NCI-H2107 treated with DMSO at 0.1 percent for 48 hours (cell line): Measurements from ENCODE around the gene MYMX.

ENCODE experiments used
- DNase-seq: peaks from one replicate; lab custom pipeline; 2025; ENCODE audit not compliant: unreplicated experiment; lab: John Stamatoyannopoulos, UW

MYMX gene

GRCh38 chr6:44249082-44249748 is 32.5 kb downstream of the MYMX start:
- DNase-seq, result no peak

- DNase-seq, result no peak
These were observed 33.5 kb downstream of the MYMX start for GRCh38 chr6:44250067-44250717.

GRCh38 chr6:44250718-44251123 is 34.0 kb downstream of the MYMX start:
- DNase-seq, result no peak

GRCh38 chr6:44251576-44252524 is 35.1 kb downstream of the MYMX start:
- DNase-seq, result no peak

- DNase-seq, result peak; percentile 27
These were observed 36.8 kb downstream of the MYMX start for GRCh38 chr6:44253307-44254101.

GRCh38 chr6:44254191-44255104 is 37.7 kb downstream of the MYMX start:
- DNase-seq, result no peak

GRCh38 chr6:44255105-44255808 is 38.5 kb downstream of the MYMX start:
- DNase-seq, result no peak

GRCh38 chr6:44255871-44256774 is 39.4 kb downstream of the MYMX start:
- no peak for DNase-seq

GRCh38 chr6:44256775-44257024 is 40.0 kb downstream of the MYMX start:
- DNase-seq, result no peak

- DNase-seq, result peak; percentile 19
These were observed 40.5 kb downstream of the MYMX start, which contains the start of gene SLC35B2 for GRCh38 chr6:44257025-44257752. SLC35B2 (minus strand) TSS chr6:44257528; CDS start chr6:44257410, 118 bp downstream.

- DNase-seq, result no peak
These were observed 41.1 kb downstream of the MYMX start for GRCh38 chr6:44257753-44258324.

- DNase-seq, result no peak
These were observed 41.7 kb downstream of the MYMX start for GRCh38 chr6:44258325-44258863.

- DNase-seq, result no peak
These were observed 42.2 kb downstream of the MYMX start for GRCh38 chr6:44258921-44259320.

- no peak for DNase-seq
These were observed 43.3 kb downstream of the MYMX start for GRCh38 chr6:44260011-44260410.

GRCh38 chr6:44260451-44261297 is 43.9 kb downstream of the MYMX start:
- DNase-seq, result no peak

GRCh38 chr6:44261581-44261980 is 44.9 kb downstream of the MYMX start:
- DNase-seq, result no peak
